ENCODE measurements around the gene DEFB125. TPM values are rescaled to one million over a fixed set of nuclear protein-coding genes. Genes with fewer than 3 reads are reported as not detected.

The DEFB125 gene
- polyA plus RNA-seq, 1 donor from 2014 or later = not detected

GRCh38 chr20:77231-77630 lies 10.2 kb upstream of the DEFB125 start:
- Histone ChIP-seq H3K27me3 (ENCODE audit: insufficient read depth, low read depth, low read length) (no peaks in the 10 kb centered on the region), H4K20me1 (ENCODE audit: insufficient read depth) (no peaks in the 10 kb centered on the region), H3K9me3 (ENCODE audit: low read length) (no peaks in the 10 kb centered on the region), H3F3A (ENCODE audit: insufficient read depth, low read length, poor library complexity, severe bottlenecking) (no peaks in the 10 kb centered on the region), H3K36me3 (ENCODE audit: insufficient read depth, low read length) (no peaks in the 10 kb centered on the region), H3K4me2 (ENCODE audit: low read length) (no peak overlapping the region), H2AFZ (ENCODE audit: low read depth, low read length) (no peak overlapping the region), H3K9ac (ENCODE audit: low read length) (no peak overlapping the region), H3K79me2 (replicated peaks; ENCODE audit: insufficient read depth, low read length) (no peaks in the 10 kb centered on the region), H3K9me2 (ENCODE audit: insufficient read depth, low read length) (no peaks in the 10 kb centered on the region), H3K27ac (ENCODE audit: low read length) (no peak overlapping the region), H3K4me3 (ENCODE audit: low read length) (no peak overlapping the region)
- no peak for TF ChIP-seq REST (IDR thresholded peaks at IDR 0.05; ENCODE audit: borderline replicate concordance)
- no peak for TF ChIP-seq EP300 (conservative IDR thresholded peaks at IDR 0.05; ENCODE audit: poor library complexity, severe bottlenecking)
- TF ChIP-seq MXI1 (conservative IDR thresholded peaks at IDR 0.05; ENCODE audit: poor library complexity, severe bottlenecking) = no peak

DNA sequence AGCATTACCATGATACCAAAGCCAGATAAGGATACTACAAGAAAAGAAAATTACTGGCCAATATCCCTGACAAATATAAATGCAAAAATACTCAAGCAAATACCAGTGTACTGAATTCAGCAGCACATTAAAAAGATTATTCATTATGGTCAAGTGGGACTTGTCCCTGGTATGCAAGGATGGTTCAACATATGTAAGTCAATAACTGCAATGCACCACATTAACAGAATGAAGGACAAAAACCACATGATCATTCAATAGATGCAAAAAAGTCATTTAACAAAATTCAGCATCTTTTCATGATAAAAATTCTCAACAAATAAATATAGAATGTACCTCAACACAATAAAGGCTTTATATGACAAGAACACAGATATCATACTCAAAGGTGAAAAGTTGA lies 9.1 kb upstream of the DEFB125 start:
- H3K9ac ChIP-seq (ENCODE audit: low read length) = no peak overlapping the region
- H2AFZ ChIP-seq (ENCODE audit: low read depth, low read length) = no peak overlapping the region
- H3K27me3 ChIP-seq (ENCODE audit: insufficient read depth, low read depth, low read length) = no peaks in the 10 kb centered on the region
- no peak overlapping the region for H3K4me3 ChIP-seq (ENCODE audit: low read length)
- no peaks in the 10 kb centered on the region for H3F3A ChIP-seq (ENCODE audit: insufficient read depth, low read length, poor library complexity, severe bottlenecking)
- H3K79me2 ChIP-seq (replicated peaks; ENCODE audit: insufficient read depth, low read length) = no peaks in the 10 kb centered on the region
- H3K4me2 ChIP-seq (ENCODE audit: low read length) = no peak overlapping the region
- no peaks in the 10 kb centered on the region for H3K9me3 ChIP-seq (ENCODE audit: low read length)
- H3K27ac ChIP-seq (ENCODE audit: low read length) = no peak overlapping the region
- H3K36me3 ChIP-seq (ENCODE audit: insufficient read depth, low read length) = no peaks in the 10 kb centered on the region
- H4K20me1 ChIP-seq (ENCODE audit: insufficient read depth) = no peaks in the 10 kb centered on the region
- TF ChIP-seq, protein P1, sequence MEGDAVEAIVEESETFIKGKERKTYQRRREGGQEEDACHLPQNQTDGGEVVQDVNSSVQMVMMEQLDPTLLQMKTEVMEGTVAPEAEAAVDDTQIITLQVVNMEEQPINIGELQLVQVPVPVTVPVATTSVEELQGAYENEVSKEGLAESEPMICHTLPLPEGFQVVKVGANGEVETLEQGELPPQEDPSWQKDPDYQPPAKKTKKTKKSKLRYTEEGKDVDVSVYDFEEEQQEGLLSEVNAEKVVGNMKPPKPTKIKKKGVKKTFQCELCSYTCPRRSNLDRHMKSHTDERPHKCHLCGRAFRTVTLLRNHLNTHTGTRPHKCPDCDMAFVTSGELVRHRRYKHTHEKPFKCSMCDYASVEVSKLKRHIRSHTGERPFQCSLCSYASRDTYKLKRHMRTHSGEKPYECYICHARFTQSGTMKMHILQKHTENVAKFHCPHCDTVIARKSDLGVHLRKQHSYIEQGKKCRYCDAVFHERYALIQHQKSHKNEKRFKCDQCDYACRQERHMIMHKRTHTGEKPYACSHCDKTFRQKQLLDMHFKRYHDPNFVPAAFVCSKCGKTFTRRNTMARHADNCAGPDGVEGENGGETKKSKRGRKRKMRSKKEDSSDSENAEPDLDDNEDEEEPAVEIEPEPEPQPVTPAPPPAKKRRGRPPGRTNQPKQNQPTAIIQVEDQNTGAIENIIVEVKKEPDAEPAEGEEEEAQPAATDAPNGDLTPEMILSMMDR (IDR thresholded peaks at IDR 0.05; ENCODE audit: poor library complexity, severe bottlenecking) = no peak
- no peak for TF ChIP-seq EP300 (conservative IDR thresholded peaks at IDR 0.05; ENCODE audit: poor library complexity, severe bottlenecking)
- TF ChIP-seq REST (IDR thresholded peaks at IDR 0.05; ENCODE audit: borderline replicate concordance) = no peak
- no peak for TF ChIP-seq TAF1 (IDR thresholded peaks at IDR 0.05; ENCODE audit: low read depth)
- TF ChIP-seq SMC3 (conservative IDR thresholded peaks at IDR 0.05; ENCODE audit: poor library complexity) = no peak
- TF ChIP-seq POLR2AphosphoS5 (IDR thresholded peaks at IDR 0.05) = no peak
- no peak for TF ChIP-seq RAD21 (conservative IDR thresholded peaks at IDR 0.05)
- no peak for TF ChIP-seq MXI1 (conservative IDR thresholded peaks at IDR 0.05; ENCODE audit: poor library complexity, severe bottlenecking)
- TF ChIP-seq EZH2 (IDR thresholded peaks at IDR 0.05; ENCODE audit: borderline replicate concordance, insufficient read depth, low read length, poor library complexity, severe bottlenecking) = no peak
- H3K9me2 ChIP-seq (ENCODE audit: insufficient read depth, low read length) = no peaks in the 10 kb centered on the region

All from neural cell (in vitro differentiated cells).